Measurements from ENCODE around the gene NRTN. TPM values are rescaled to one million over a fixed set of nuclear protein-coding genes. Genes with fewer than 3 reads are reported as not detected.

NRTN gene
- total and polyA plus RNA-seq, 2 donors (not counting 3 experiments of a cell fraction or from before 2014, with no cell fraction given): 0.41 TPM; not detected in 1

DNA sequence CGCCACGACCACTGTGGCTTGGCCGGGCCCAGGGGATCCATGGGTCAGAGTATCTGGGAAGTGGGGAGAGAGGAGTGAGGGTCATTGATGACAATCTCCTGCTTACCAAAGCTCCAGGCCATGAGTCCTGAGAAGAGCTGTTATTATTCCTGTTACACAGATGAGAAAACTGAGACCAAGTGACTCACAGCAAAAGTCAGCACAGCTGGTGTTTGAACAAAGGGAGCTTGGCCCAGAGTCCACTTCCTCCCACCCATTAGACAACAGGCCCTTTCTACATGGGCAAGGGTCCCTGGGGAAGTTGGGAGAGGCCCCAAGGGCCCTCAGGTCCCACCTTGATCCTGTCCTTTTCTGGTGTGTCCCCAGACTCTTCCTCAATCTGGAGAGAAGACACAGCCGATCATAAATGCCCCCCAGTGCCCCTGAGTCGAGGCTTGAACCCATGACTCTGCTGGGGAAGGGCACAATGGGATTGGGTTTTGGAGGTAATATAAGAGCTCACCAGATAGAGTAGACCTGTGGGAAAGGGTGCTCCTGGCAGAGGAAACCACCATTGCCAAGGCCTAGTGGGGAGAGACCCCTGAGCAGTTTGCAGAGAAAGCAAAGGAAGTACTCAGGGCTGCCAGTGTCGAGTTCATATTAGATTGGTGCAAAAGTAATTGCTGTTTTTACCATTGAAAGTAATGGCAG lies 27.8 kb downstream of the NRTN start:
- Histone ChIP-seq H3K36me3 (ENCODE audit: control insufficient read depth in 2 of 2, extremely low read depth in 1 of 2, insufficient read depth in 2 of 2, low read length in 2 of 2) (no peaks in the 10 kb centered on the region), H3K27me3 (ENCODE audit: control insufficient read depth in 2 of 2, insufficient read depth in 2 of 2, low read length in 2 of 2) (peaks cover 0 to 3% of the 10 kb centered on the region in 2 experiments), H2AFZ (ENCODE audit: low read depth, low read length) (no peak overlapping the region), H3K4me2 (ENCODE audit: insufficient read depth, low read length) (no peak overlapping the region), H3K4me3 (replicated peaks in 1 of 3; ENCODE audit: insufficient read depth in 1 of 3, low read depth in 1 of 3, low read length in 3 of 3) (no peak overlapping the region), H4K20me1 (replicated peaks; ENCODE audit: control insufficient read depth, extremely low read depth, insufficient read depth, low read length) (no peaks in the 10 kb centered on the region), H3K79me2 (ENCODE audit: control insufficient read depth, insufficient read depth, low read length) (no peaks in the 10 kb centered on the region), H3K9me1 (replicated peaks; ENCODE audit: control insufficient read depth, extremely low read depth, insufficient read depth, low read length) (no peaks in the 10 kb centered on the region), H3K9ac (replicated peaks; ENCODE audit: extremely low read depth, insufficient read depth, low read length) (no peak overlapping the region), H3K27ac (ENCODE audit: insufficient read depth, low read depth, low read length) (no peak overlapping the region), H3K9me3 (replicated peaks; ENCODE audit: control insufficient read depth, insufficient read depth, low read length) (no peaks in the 10 kb centered on the region), H3K4me1 (ENCODE audit: control insufficient read depth, extremely low read depth, insufficient read depth, low read length) (peaks cover 7% of the 10 kb centered on the region)
- FAIRE-seq (no peak), DNase-seq (ENCODE audit: low read depth, low spot score) (no peak)
- BruUV-seq (replicated peaks): no TSS peak
- dilution Hi-C loops (cut with MboI; ENCODE audit: extremely low pct_ligation_motif_present, low sequenced_read_pairs) (no loop called here), intact Hi-C loops (cut with micrococcal nuclease) (no loop called here)
- CTCF ChIA-PET: interaction anchor here (0.9 kb wide), 1 partner anchor 8 kb away, joined by 3 read pairs; no protein-coding TSS in a partner anchor
- POLR2A ChIA-PET: no interaction called here
- TF ChIP-seq MYC (IDR thresholded peaks at IDR 0.05; ENCODE audit: low read depth, low read length) (no peak), CTCF (IDR thresholded peaks at IDR 0.05; ENCODE audit: extremely low read depth in 1 of 2, insufficient read depth in 1 of 2, low read depth in 1 of 2, low read length in 2 of 2) (no peak), JUN (IDR thresholded peaks at IDR 0.05; ENCODE audit: borderline replicate concordance, insufficient read depth, insufficient read length, low read depth) (no peak), GATA2 (IDR thresholded peaks at IDR 0.05; ENCODE audit: insufficient read depth, insufficient read length, low read depth, low read length) (no peak), POLR2A (IDR thresholded peaks at IDR 0.05; ENCODE audit: low read depth, low read length) (no peak), EZH2 (IDR thresholded peaks at IDR 0.05; ENCODE audit: borderline replicate concordance, low read depth, low read length, severe bottlenecking) (no peak), FOS (IDR thresholded peaks at IDR 0.05; ENCODE audit: borderline replicate concordance, insufficient read depth, low read length) (no peak), POLR2AphosphoS5 (IDR thresholded peaks at IDR 0.05; ENCODE audit: insufficient read depth, low read depth, low read length) (no peak), MAX (IDR thresholded peaks at IDR 0.05; ENCODE audit: insufficient read depth, insufficient read length) (no peak)

All from endothelial cell of umbilical vein (primary cell).